ENCODE results near the gene STMN3. TPM values are rescaled to one million over a fixed set of nuclear protein-coding genes. Genes with fewer than 3 reads are reported as not detected.

Gene STMN3
- total RNA-seq, 2 donors from 2014 or later, result 5.7 to 10.1 TPM

GRCh38 chr20:63664861-63665594, 11.8 kb upstream of the STMN3 start:
- no peak for TF ChIP-seq CTCF (IDR thresholded peaks at IDR 0.05)
- peaks cover 47% of the 10 kb centered on the region for H3K36me3 ChIP-seq
- H3K4me1 ChIP-seq, result no peaks in the 10 kb centered on the region
- no peak overlapping the region for H3K4me3 ChIP-seq
- no peaks in the 10 kb centered on the region for H3K9me3 ChIP-seq
- H3K27me3 ChIP-seq, result no peaks in the 10 kb centered on the region
- no peak for DNase-seq (ENCODE audit: low spot score)
- no peak overlapping the region for H3K27ac ChIP-seq

GRCh38 chr20:63664143-63664851, 11.1 kb upstream of the STMN3 start:
- Histone ChIP-seq H3K4me1 (peaks cover 0 to 5% of the 10 kb centered on the region in 2 donors), H3K27me3 (no peaks in the 10 kb centered on the region), H3K4me3 (no peak overlapping the region), H3K9me3 (no peaks in the 10 kb centered on the region), H3K36me3 (peaks cover 47% of the 10 kb centered on the region), H3K27ac (no peak overlapping the region)
- TF ChIP-seq CTCF (IDR thresholded peaks at IDR 0.05), result no peak
- DNase-seq (ENCODE audit: low spot score), result no peak

GRCh38 chr20:63663332-63664066, 10.3 kb upstream of the STMN3 start:
- Histone ChIP-seq H3K4me1 (peaks cover 0 to 10% of the 10 kb centered on the region in 2 donors), H3K4me3 (no peak overlapping the region), H3K27me3 (no peaks in the 10 kb centered on the region), H3K9me3 (no peaks in the 10 kb centered on the region), H3K27ac (no peak overlapping the region), H3K36me3 (peaks cover 40% of the 10 kb centered on the region)
- no peak for DNase-seq (ENCODE audit: low spot score)
- no peak for TF ChIP-seq CTCF (IDR thresholded peaks at IDR 0.05)

GRCh38 chr20:63662813-63663189, 9.6 kb upstream of the STMN3 start:
- no peaks in the 10 kb centered on the region for H3K9me3 ChIP-seq
- no peaks in the 10 kb centered on the region for H3K27me3 ChIP-seq
- no peak overlapping the region for H3K4me3 ChIP-seq
- TF ChIP-seq CTCF (IDR thresholded peaks at IDR 0.05), result no peak
- DNase-seq (ENCODE audit: low spot score), result no peak
- H3K36me3 ChIP-seq, result peaks cover 33% of the 10 kb centered on the region
- no peak overlapping the region for H3K27ac ChIP-seq
- peaks cover 0 to 12% of the 10 kb centered on the region in 2 donors for H3K4me1 ChIP-seq

GRCh38 chr20:63661959-63662812, 9.0 kb upstream of the STMN3 start:
- Histone ChIP-seq H3K27ac (no peak overlapping the region), H3K4me1 (peaks cover 0 to 18% of the 10 kb centered on the region in 2 donors), H3K4me3 (no peak overlapping the region), H3K36me3 (peaks cover 26% of the 10 kb centered on the region), H3K27me3 (no peaks in the 10 kb centered on the region), H3K9me3 (no peaks in the 10 kb centered on the region)
- no peak for DNase-seq (ENCODE audit: low spot score)
- no peak for TF ChIP-seq CTCF (IDR thresholded peaks at IDR 0.05)

Data from right atrium auricular region (tissue), 2 donors.